GM18508 (cell line): ENCODE measurements around the gene HPCAL1.

Source experiments
- ATAC-seq: cut with Tn5 transposase; IDR thresholded peaks from one replicate; pipeline ENCODE4 v1.9.1; 2021; ENCODE audit warnings: moderate number of reproducible peaks; ENCODE audit not compliant: insufficient read depth, unreplicated experiment

HPCAL1 gene

GRCh38 chr2:10331702-10332401 is 29.1 kb downstream of the HPCAL1 start:
- peak; percentile 59 for ATAC-seq

- ATAC-seq, result no peak
These were observed 29.9 kb downstream of the HPCAL1 start for GRCh38 chr2:10332402-10333246.

- ATAC-seq, result no peak
These were observed 30.5 kb downstream of the HPCAL1 start for GRCh38 chr2:10333247-10333613.

- no peak for ATAC-seq
These were observed 31.3 kb downstream of the HPCAL1 start for GRCh38 chr2:10333966-10334365.

- no peak for ATAC-seq
These were observed 32.5 kb downstream of the HPCAL1 start for GRCh38 chr2:10335046-10335840.

- no peak for ATAC-seq
These were observed 33.6 kb downstream of the HPCAL1 start for GRCh38 chr2:10336283-10336682.

- ATAC-seq, result no peak
These were observed 35.0 kb downstream of the HPCAL1 start for GRCh38 chr2:10337449-10338269.

GRCh38 chr2:10338270-10339188 is 35.8 kb downstream of the HPCAL1 start:
- no peak for ATAC-seq

GRCh38 chr2:10339647-10340592 is 37.2 kb downstream of the HPCAL1 start:
- no peak for ATAC-seq

- ATAC-seq, result no peak
These were observed 37.9 kb downstream of the HPCAL1 start for GRCh38 chr2:10340593-10340975.

- ATAC-seq, result no peak
These were observed 38.5 kb downstream of the HPCAL1 start for GRCh38 chr2:10341193-10341592.

- ATAC-seq, result no peak
These were observed 39.7 kb downstream of the HPCAL1 start for GRCh38 chr2:10342245-10342951.

- ATAC-seq, result no peak
These were observed 40.5 kb downstream of the HPCAL1 start for GRCh38 chr2:10343191-10343590.

- ATAC-seq, result no peak
These were observed 41.0 kb downstream of the HPCAL1 start for GRCh38 chr2:10343658-10344057.

- ATAC-seq, result no peak
These were observed 41.7 kb downstream of the HPCAL1 start for GRCh38 chr2:10344105-10345066.

- ATAC-seq, result no peak
These were observed 42.4 kb downstream of the HPCAL1 start for GRCh38 chr2:10345126-10345525.
